ENCODE results near the gene LPP.

GRCh38 chr3:188720215-188720614, 566.3 kb downstream of the LPP start:
- no peak for TF ChIP-seq CTCF (optimal IDR thresholded peaks at IDR 0.05 in 1 of 3, IDR thresholded peaks at IDR 0.05 in 1 of 3, conservative IDR thresholded peaks at IDR 0.05 in 1 of 3; ENCODE audit: extremely low read depth in 1 of 3, insufficient read depth in 2 of 3, low read length in 3 of 3)
- TF ChIP-seq EZH2 (IDR thresholded peaks at IDR 0.05; ENCODE audit: low read length), result no peak

All from keratinocyte (primary cell).